GM19023 (cell line): ENCODE results near the gene THUMPD1.
"Not testable (repeated sequence)": the region's sequence is repeated elsewhere in the genome, so short reads cannot be mapped to it uniquely, and the experiment has no call there.

Experiments
- ATAC-seq: cut with Tn5 transposase; IDR thresholded peaks from one replicate; pipeline ENCODE4 v1.9.1; 2021; ENCODE audit warnings: mild to moderate bottlenecking, moderate library complexity; ENCODE audit not compliant: unreplicated experiment

The THUMPD1 gene

GRCh38 chr16:20741554-20742285 is at the start of gene THUMPD1:
Gene THUMPD1, minus strand, starts transcription at chr16:20741818. Its CDS starts 79 bp downstream, at chr16:20741739.
- peak; percentile 82 for ATAC-seq

- ATAC-seq = no peak
These were observed 47.5 kb upstream of the THUMPD1 start for GRCh38 chr16:20789130-20789529.

GRCh38 chr16:20784204-20784603 is 42.6 kb upstream of the THUMPD1 start:
- no peak for ATAC-seq

GRCh38 chr16:20782470-20782869 is 40.9 kb upstream of the THUMPD1 start:
- no peak for ATAC-seq

- ATAC-seq = no peak
These were observed 40.1 kb upstream of the THUMPD1 start for GRCh38 chr16:20781697-20782096.

GRCh38 chr16:20774703-20775362 is 33.2 kb upstream of the THUMPD1 start:
- ATAC-seq = no peak

- ATAC-seq = no peak
These were observed 32.1 kb upstream of the THUMPD1 start for GRCh38 chr16:20773679-20774078.

GRCh38 chr16:20768818-20769217 is 27.2 kb upstream of the THUMPD1 start:
- no peak for ATAC-seq

- ATAC-seq = no peak
These were observed 26.5 kb upstream of the THUMPD1 start for GRCh38 chr16:20768121-20768520.

- no peak for ATAC-seq
These were observed 26.0 kb upstream of the THUMPD1 start for GRCh38 chr16:20767577-20767976.

- no peak for ATAC-seq
These were observed 24.7 kb upstream of the THUMPD1 start for GRCh38 chr16:20766294-20766693.

GRCh38 chr16:20765732-20766131 is 24.1 kb upstream of the THUMPD1 start:
- ATAC-seq = no peak

- not testable (repeated sequence) for ATAC-seq
These were observed 22.8 kb upstream of the THUMPD1 start for GRCh38 chr16:20764448-20764847.

- ATAC-seq = peak; percentile 98
These were observed 22.0 kb upstream of the THUMPD1 start, which contains the start of gene ACSM3 for GRCh38 chr16:20763461-20764232. Gene ACSM3, plus strand, starts transcription at chr16:20764014. Its CDS starts 6,021 bp downstream, at chr16:20770035.

GRCh38 chr16:20762404-20763123 is 20.9 kb upstream of the THUMPD1 start:
- ATAC-seq = no peak

- no peak for ATAC-seq
These were observed 19.6 kb upstream of the THUMPD1 start for GRCh38 chr16:20761175-20761574.

- no peak for ATAC-seq
These were observed 18.7 kb upstream of the THUMPD1 start for GRCh38 chr16:20760346-20760745.

GRCh38 chr16:20755799-20756198 is 14.2 kb upstream of the THUMPD1 start:
- ATAC-seq = not testable (repeated sequence)

- ATAC-seq = no peak
These were observed 13.6 kb upstream of the THUMPD1 start for GRCh38 chr16:20755238-20755637.

GRCh38 chr16:20753727-20754126 is 12.1 kb upstream of the THUMPD1 start:
- no peak for ATAC-seq

GRCh38 chr16:20750558-20750957 is 8.9 kb upstream of the THUMPD1 start:
- no peak for ATAC-seq
